ENCODE measurements around the gene ARHGAP35. TPM values are rescaled to one million over a fixed set of nuclear protein-coding genes. Genes with fewer than 3 reads are reported as not detected.
"Not testable (repeated sequence)": the region's sequence is repeated elsewhere in the genome, so short reads cannot be mapped to it uniquely, and the experiment has no call there.

Gene ARHGAP35
- 54.4 TPM for polyA plus RNA-seq (2013, experiment 1 of 2; ENCODE audit: insufficient read length)
- polyA plus RNA-seq (2013, experiment 2 of 2; ENCODE audit: insufficient read length), result 50.3 TPM

- DNase-seq, result no peak
These were observed at the start of gene ARHGAP35 for GRCh38 chr19:46860846-46861690. TSS of gene ARHGAP35 (plus strand) at chr19:46860997. CDS start at chr19:46918676, 57,679 bp downstream.

- no peak for DNase-seq
These were observed 47.6 kb upstream of the ARHGAP35 start for GRCh38 chr19:46812977-46813838.

DNA sequence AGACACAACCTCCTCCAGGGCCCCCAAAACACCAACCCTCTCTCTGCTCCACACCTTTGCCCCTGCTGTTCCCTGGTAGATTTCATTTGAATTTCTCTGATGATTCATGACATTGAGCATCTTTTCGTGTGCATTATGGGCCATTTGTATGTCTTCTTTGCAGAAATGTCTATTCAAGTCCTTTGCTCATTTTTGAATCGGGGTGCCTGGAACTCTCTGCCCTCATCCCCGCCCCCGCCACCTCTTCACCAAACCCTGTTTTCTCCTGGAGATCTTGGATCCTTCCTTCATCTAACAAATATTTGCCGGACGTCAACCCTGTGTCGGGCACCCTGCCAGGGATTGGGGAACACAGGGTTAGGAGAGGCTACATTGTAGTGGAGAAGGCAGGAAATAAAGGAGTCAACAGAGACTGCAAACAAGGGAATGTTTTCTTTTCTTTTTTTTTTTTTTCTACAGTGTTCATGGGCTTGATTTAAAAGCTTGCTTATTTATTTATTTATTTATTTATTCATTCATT lies 46.9 kb upstream of the ARHGAP35 start:
- peak; percentile 42 for DNase-seq

- DNase-seq, result no peak
These were observed 44.8 kb upstream of the ARHGAP35 start for GRCh38 chr19:46815833-46816627.

DNA sequence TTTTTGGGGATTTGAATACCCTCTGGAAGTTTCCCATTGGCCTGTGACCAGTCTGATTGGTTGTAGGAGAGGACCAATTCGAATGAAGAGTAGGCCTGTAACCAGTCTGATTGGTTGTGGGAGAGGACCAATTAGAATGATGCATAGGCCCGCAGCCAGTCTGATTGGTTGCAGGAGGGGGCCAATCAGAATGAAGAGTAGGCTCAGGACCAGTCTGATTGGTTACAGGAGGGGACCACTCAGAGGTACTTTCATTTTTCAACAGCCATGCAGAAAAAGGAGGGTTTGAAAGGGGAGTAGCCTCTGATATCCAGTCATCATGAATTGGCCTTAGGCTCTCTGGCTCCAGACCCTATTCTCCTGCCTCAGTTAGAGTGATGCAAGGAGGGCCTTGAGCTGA lies 42.0 kb upstream of the ARHGAP35 start:
- peak; percentile 28 for DNase-seq

- DNase-seq, result no peak
These were observed 39.0 kb upstream of the ARHGAP35 start for GRCh38 chr19:46821512-46822409.

DNA sequence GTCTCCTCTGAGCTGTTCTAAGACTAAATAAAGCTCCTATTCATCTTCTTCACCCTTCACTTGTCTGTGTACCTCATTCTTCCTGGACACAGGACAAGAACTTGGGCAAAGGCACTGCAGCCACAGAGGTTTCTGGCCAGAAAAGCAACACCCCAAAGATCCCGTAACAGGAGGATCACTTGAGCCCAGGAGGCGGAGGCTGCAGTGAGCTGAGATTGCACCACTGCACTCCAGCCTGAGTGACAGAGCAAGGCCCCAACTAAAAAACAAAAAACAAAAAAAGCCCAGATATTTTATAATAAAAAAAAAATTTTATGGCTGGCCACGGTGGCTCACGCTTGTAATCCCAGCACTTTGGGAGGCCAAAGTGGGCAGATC lies 38.4 kb upstream of the ARHGAP35 start:
- not testable (repeated sequence) for DNase-seq

- no peak for DNase-seq
These were observed 37.7 kb upstream of the ARHGAP35 start for GRCh38 chr19:46823049-46823448.

GRCh38 chr19:46824890-46825730 lies 35.7 kb upstream of the ARHGAP35 start:
- no peak for DNase-seq

DNA sequence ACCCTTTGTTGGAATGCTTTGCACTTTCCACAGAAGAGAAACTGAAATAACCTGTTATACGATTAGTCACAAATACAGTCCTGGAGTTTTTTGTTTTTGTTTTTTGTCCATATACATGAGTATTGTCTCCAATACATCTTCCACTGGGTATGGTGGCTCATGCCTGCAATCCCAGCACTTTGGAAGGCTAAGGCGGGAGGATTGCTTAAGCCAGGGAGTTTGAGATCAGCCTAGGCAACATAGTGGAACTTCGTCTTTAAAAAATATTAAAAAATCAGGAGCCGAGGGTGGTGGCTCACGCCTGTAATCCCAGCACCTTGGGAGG lies 35.1 kb upstream of the ARHGAP35 start:
- no peak for DNase-seq

GRCh38 chr19:46828484-46828883 lies 32.3 kb upstream of the ARHGAP35 start:
- DNase-seq, result peak; percentile 77

GRCh38 chr19:46830864-46831263 lies 29.9 kb upstream of the ARHGAP35 start:
- no peak for DNase-seq

- DNase-seq, result no peak
These were observed 26.7 kb upstream of the ARHGAP35 start for GRCh38 chr19:46834121-46834520.

- no peak for DNase-seq
These were observed 25.8 kb upstream of the ARHGAP35 start for GRCh38 chr19:46834984-46835383.

- no peak for DNase-seq
These were observed 22.6 kb upstream of the ARHGAP35 start for GRCh38 chr19:46838160-46838559.

- DNase-seq, result no peak
These were observed 20.9 kb upstream of the ARHGAP35 start for GRCh38 chr19:46839752-46840497.

DNA sequence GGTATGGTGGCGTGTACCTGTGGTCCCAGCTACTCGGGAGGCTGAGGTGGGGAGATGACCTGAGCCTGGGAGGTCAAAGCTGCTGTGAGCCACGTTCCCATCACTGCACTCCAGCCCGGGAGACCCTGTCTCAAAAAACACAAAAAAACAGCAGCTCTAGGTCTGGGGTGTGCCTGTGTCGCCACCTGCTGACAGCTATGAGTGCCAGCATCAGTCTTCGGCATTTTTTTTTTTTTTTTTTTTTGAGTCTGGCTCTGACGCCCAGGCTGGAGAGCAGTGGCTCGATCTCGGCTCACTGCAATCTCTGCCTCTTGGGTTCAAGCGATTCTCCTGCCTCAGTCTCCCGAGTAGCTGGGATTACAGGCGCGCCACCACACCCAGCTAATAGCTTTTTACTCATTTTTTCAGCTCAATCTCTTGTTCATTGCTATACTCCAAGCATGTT lies 20.3 kb upstream of the ARHGAP35 start:
- peak; percentile 76 for DNase-seq

- peak; percentile 82 for DNase-seq
These were observed 19.2 kb upstream of the ARHGAP35 start for GRCh38 chr19:46841458-46842083.

DNA sequence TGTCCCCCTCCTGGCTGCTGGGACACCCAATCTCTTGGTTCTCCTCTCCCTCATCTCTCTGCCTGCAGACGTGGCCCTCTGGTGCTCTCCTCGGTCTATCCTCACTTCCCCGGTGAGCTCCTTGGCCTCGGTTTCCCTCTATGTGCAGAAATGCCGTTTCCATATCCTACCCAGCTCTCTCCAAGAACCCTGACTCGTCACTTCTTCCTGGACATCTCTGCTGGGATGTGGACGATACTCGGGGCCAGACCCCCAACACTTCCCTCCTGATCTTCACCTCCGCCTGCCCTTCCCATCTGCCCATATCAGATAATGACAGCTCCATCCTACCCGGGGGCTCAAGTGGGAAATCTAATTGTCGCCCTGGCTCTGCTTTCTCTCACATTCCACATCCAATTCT lies 18.0 kb upstream of the ARHGAP35 start:
- DNase-seq, result no peak

All from fibroblast of skin of abdomen (primary cell).